SHP77 treated with DMSO at 0.1 percent for 48 hours (cell line): Measurements from ENCODE around the gene PICK1.

Experiments used
- DNase-seq: peaks from one replicate; lab custom pipeline; 2025; lab: John Stamatoyannopoulos, UW

The PICK1 gene

GRCh38 chr22:38049812-38050619 is 7.2 kb upstream of the PICK1 start:
- no peak for DNase-seq

DNA sequence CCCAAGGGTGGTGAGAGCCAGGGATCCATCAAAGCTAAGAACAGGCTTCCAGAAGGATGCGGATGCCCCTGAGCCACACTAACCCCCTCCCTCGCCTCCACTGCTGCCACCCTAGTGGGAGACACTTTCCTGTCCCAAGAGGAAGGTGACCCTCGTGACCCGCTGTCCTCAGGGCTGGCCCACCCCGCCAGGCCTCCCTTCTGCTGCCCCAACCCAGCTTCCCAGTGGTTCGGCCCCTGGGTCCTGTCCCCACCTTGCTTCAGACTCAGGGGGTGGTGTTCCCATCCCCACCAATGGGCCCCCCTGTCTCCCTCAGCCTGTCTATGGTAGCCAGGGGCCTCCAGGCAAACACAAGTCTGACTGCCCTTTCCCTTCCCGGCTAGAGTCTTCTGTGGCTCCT is 6.5 kb upstream of the PICK1 start:
- DNase-seq, result no peak

- DNase-seq, result peak; percentile 38
These were observed 5.9 kb upstream of the PICK1 start for GRCh38 chr22:38051261-38051660.

DNA sequence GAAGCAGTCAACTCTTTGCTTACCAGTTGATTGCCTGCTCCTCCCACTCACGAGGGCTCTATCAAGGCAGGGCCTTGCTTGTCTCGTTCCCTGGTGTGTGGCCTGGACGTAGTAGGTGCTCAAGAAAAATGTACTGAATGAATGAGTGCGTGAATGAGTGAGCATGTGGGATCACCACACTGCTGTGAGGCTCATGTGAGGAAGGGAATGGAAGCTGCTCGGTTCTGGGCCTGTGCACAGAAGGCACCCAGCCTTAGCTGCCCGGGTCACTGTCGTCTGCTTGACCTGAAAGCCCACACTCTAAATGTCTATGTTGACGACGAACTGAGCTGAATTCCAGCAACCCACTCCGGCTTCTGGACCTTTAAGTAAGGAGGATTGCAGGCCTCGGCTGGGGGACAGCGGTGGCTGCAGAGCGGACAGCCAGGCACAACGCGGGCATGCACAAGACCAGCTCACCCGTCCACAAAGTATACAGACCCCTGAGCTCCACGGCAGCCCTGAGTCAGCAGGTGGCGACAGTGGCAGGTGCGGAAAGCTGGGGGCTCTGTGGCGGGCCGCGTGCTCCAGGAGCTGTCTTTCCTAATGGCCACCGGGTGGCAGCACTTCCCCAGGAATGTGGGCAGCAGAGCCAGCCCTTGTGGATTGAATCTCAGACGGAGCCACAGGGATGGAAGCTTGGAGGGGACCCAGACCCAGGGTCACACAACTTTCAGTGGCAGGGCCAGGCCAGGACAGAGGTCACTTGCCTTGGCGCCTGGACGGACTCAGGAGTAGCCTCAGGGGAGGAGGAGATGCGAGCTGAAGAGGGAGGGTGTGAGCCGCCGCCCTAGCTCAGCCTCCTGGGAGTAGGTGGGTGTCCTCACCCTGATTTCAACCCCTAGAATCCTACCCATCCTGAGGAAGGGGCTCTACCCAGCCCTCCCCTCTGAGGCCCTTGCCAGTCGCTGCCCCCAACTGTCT is 5.0 kb upstream of the PICK1 start:
- DNase-seq, result peak; percentile 60

DNA sequence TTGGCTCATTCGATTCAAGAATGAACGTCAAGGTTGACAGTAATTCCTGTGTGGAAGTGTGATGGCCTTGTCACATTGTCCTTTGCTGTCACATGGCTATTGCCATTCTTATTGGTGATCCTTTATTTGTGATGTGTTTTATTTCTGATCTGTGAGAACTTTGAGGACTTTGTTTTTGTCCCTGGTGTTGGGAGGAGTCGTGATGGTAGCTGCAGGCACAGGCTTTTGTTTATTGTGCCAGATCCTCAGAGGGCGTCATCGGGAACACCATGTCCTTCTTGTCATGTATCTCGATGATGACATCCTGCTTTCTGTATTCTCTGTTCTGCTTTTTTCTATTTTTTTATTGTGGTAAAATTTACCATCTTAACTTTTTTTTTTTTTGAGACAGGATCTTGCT is 5.6 kb downstream of the PICK1 start:
- DNase-seq, result no peak

DNA sequence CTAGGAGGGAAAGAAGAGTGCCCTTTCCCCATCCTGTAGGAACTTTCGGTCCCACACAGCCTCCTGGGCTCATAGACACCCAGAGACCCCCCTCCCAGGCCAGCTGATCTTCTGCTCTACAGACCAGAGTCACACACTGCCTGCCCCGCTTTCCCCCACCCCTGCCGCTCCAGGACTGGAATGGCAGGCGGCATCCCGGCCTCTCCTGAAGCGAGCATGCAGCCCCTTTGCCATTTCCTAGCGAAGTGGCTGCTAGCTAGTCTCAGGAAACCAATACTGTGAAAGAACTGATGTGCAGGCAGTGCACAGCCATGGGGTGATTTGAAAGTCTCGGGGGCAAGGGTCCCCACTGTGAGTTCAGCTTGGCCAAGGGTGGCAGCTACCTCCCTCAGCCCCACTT is 8.3 kb downstream of the PICK1 start:
- no peak for DNase-seq

GRCh38 chr22:38066381-38067027 is 9.3 kb downstream of the PICK1 start:
- DNase-seq, result no peak

DNA sequence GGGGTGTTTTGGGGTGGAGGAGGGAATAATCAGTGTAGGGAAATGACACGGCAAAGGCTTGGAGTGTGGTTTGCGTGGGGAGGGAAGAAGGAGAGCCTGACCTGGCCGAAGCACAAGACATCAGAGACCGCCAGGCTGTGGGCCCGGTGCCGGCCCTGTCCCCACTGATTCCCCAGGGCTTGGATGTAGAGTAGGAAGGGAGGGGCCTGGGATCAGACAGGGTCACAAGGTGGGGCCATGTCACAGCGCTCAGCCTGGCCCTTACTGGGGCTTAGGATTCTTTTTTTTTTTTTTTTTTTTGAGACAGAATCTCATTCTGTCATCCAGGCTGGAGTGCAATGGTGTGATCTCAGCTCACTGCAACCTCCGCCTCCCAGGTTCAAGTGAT is 9.8 kb downstream of the PICK1 start:
- DNase-seq, result no peak

DNA sequence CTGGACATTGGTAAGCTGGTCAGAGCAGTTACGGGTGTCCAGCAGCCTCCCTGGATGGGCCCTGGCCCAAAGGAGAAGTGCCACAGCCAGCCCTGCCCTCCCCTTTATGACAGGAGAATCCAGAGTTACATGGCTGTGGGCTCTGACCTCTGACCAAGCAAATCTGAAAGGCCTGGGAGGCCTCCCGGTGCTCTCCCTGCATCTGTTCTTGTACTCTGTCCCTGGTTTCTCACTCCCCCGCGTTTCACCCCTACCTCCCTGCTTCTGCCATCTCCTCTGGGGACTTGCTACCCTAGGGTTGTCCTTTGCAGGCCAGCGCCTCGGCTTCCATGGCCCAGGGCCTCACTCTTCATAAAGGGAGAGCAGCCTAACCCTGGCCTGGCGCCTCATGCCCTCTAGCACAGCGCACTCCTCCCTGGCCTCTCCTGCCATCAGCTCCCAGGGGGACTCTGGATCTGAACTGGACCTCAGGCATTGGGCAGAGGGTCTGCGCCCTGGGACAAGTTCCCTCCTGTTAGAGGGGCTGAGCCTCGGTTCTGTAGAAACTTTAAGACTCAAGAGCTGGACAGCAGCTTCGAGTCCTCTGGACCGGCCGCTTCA is 10.7 kb downstream of the PICK1 start:
- no peak for DNase-seq

- DNase-seq, result no peak
These were observed 11.6 kb downstream of the PICK1 start for GRCh38 chr22:38068641-38069371.

- no peak for DNase-seq
These were observed 12.4 kb downstream of the PICK1 start for GRCh38 chr22:38069372-38070249.

DNA sequence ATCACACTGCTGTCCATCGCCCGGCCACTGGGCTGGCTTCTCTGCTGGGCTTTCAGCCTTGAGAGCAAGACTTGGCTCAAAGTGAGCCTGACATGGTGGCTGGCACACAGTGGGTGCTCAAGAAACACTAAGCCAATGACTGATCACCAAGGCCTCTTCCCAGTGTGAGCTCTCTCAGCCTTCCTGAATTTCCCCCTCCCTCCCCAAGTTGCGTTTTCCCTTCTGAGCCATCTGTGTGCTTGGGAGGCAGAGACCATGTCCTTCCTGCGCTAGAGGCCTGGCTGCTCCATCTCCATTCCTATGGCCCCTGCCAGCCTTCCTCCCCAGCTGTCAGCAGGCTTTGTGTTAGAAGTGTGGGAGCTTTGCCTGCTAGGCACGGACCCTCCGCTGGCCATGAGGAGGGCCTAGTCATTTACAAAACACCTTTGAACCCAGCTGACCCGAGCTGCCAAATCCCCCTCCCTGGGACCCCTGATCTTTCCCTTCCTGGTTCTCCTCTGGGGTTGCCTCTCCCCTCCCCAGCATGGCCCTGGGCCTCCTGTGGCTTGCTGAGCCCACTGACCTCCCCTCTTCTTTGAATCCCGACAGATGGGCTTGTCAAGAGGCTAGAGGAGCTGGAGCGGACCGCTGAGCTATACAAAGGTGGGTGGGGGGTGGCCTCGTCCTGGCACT is 13.2 kb downstream of the PICK1 start:
- no peak for DNase-seq

DNA sequence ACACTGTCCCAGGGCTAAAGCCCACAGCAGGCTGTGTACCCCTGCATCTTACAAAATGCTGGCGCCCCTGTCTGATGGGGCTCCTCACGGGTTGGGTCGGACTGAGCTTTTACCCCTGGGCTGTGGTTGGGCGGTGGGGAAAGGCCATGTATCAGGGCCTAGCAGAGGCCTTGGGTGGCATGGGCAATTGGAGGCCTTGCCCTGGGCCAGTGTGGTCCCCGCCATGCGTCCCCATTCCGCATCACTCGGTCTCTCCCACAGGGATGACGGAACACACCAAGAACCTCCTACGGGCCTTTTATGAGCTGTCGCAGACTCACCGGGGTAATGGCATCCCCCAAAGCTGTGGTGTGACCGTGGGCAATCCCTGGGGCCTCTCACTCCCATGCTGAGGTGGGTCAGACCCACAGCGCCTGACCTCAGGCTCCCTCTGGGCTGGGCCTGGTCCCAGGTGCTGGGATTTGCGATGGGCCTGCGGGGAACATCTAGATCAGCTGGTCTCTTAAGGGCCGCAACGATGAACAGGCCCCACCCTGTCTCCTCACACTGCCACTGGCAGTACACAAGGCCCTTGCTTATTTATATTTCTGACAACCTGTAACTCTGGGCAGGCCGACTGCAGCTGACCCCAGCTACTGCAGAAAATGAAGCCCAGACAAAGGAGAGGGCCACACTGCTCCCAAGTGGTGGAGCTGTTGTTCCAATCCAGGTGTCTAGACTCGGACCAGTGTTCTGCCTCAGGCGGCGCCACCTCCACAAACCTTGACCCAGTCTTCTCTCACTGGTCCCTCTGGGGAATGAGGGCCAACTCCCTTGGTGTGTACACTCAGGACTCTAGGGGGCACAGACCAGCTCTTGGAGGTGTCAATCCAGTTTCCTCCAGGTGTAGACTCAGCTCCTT is 14.5 kb downstream of the PICK1 start:
- DNase-seq, result no peak

DNA sequence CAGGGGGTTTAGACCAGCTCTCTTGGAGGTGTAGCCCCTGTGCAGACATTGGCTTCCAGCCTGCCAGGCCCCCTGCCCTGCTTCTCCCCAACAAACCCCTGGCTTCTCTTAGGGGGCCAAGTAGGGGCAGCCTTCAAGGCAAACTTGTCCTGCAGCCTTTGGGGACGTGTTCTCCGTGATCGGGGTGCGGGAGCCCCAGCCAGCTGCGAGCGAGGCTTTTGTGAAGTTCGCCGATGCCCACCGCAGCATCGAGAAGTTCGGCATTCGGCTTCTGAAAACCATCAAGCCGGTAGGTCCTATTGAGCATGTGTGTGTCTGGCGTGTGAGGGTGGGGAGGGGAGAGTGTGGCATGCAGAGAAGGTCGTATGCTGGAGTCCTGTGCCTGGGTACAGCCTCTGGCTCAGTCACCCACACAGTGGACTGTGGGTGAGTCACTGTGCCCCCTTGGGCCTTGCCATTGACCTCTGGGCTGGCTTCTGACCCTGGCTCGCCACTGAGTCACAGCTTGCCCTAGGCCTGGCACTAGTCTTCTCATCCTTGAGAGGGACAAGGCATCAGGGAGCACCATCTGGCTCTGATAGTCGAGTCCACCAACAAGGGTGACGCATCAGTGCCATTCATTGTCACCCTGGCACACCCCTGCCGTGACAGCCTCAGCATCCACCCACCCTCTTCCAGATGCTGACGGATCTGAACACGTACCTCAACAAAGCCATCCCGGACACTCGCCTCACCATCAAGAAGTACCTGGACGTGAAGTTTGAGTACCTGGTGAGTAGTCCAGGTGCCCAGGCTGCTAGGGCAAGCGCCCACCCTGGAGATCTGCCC is 15.3 kb downstream of the PICK1 start:
- no peak for DNase-seq

DNA sequence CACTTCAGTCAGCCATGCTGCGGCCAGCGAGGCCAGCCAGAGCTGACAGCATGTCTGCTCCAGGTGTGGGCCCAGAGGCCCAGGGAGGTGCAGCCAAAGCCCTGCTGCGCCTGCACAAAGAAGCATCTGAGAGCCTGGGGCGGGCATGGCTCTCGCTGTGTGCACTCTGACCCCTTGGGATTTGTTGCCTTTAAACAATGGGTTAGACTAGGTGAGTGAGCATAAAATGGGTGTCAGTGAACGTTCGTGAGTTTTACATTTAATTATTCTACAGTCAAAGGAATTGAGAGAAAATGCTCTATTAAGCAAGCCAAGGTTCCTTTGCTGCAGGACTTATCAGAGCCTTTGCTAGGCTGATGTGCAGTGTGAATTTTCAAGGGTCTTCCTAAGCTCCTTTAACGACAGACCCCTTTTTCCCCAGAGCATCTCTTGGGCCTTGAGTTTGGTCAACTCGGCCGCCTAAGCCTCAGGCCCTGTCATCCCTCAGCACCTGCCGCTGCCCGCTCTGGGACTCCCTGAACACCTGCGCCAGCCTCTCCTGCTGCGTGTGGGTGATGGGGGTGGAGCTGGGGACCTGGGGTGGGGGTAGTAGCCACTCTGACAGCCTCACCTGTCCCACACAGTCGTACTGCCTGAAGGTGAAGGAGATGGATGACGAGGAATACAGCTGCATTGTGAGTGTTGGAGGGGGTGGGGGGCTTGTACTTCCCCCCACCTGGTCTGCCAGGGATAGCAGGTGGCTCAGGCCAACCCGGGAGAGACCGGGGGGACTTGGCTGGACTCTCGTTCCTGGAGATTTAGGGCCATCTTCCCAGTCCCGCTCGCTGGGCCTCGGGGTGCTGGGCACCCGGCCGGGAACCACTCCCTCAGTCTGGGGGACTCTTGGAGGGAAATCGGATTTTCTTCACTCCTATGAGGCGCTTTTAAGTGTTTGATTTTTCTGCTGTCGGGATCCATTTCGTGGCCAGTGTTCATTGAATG is 16.2 kb downstream of the PICK1 start:
- no peak for DNase-seq

- no peak for DNase-seq
These were observed 17.2 kb downstream of the PICK1 start for GRCh38 chr22:38074181-38075104.
